ENCODE data around the gene RPLP2.

RPLP2 gene

DNA sequence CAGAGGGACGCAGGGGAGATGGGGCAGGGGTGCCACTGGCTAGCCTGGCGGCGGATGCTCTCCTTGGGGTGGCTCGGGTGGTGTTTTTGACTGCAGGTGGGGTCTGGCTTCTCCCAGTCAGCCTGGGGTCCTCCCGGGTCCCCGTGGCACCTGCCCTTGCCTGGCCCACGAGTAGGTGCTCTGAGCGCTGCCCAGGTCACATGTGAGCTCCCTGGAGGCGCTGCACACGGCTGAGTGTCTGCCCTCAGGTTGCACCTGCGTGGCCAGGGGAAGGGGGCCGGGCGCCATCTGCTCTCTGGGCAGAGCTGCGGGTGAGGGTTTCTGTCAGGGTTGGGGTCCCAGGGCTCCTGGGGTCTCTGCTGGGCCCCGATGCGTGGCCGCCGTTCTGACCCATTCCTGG lies 38.1 kb downstream of the RPLP2 start:
- Histone ChIP-seq H3K9me3 (ENCODE audit: low read length) (no peaks in the 10 kb centered on the region), H3K9ac (ENCODE audit: low read length) (no peak overlapping the region), H3K4me1 (ENCODE audit: insufficient read depth, low read length) (peaks cover 31% of the 10 kb centered on the region), H3K27me3 (ENCODE audit: control insufficient read depth in 1 of 2, insufficient read depth in 2 of 2, low read length in 2 of 2) (peaks cover 0 to 23% of the 10 kb centered on the region in 2 donors), H3K4me3 (ENCODE audit: low read depth in 1 of 2, low read length in 2 of 2) (no peak overlapping the region), H3K27ac (ENCODE audit: low read depth, low read length) (no peak overlapping the region), H3K36me3 (ENCODE audit: insufficient read depth, low read length) (peaks cover 6% of the 10 kb centered on the region)

DNA sequence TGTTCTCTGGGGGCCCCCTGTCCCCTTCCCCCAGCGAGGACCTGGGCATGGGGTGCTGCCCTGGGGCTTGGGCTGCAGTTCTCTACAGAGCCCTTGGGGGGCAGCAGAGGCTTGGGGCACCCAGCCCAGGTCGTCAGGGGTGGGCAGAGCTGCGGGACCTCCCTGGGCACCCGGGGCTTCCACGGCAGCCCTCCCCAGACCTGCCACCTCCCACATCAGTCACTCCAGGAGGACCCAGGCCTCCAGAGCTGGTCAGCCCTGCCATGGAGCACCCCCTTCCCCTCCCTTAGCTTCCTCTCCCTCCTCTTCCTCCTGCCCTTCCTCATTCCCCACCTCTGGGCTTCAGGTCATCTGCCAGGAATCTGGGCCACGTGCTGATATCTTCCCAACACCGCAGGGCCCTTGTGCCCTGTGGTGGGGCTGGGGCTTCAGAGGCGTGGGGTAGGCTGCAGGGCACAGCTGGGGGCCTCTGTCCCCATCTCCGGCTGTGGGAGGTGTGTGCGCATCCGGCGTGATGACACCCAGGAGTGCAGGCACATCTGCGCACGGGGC lies 38.7 kb downstream of the RPLP2 start:
- no peaks in the 10 kb centered on the region for H3K9me3 ChIP-seq (ENCODE audit: low read length)
- peaks cover 31% of the 10 kb centered on the region for H3K4me1 ChIP-seq (ENCODE audit: insufficient read depth, low read length)
- peak overlapping the region in 1 of 2 donors; percentile 14 for H3K4me3 ChIP-seq (ENCODE audit: low read depth in 1 of 2, low read length in 2 of 2)
- no peak overlapping the region for H3K9ac ChIP-seq (ENCODE audit: low read length)
- H3K36me3 ChIP-seq (ENCODE audit: insufficient read depth, low read length): peaks cover 6% of the 10 kb centered on the region
- H3K27ac ChIP-seq (ENCODE audit: low read depth, low read length): no peak overlapping the region
- peaks cover 0 to 23% of the 10 kb centered on the region in 2 donors for H3K27me3 ChIP-seq (ENCODE audit: control insufficient read depth in 1 of 2, insufficient read depth in 2 of 2, low read length in 2 of 2)

DNA sequence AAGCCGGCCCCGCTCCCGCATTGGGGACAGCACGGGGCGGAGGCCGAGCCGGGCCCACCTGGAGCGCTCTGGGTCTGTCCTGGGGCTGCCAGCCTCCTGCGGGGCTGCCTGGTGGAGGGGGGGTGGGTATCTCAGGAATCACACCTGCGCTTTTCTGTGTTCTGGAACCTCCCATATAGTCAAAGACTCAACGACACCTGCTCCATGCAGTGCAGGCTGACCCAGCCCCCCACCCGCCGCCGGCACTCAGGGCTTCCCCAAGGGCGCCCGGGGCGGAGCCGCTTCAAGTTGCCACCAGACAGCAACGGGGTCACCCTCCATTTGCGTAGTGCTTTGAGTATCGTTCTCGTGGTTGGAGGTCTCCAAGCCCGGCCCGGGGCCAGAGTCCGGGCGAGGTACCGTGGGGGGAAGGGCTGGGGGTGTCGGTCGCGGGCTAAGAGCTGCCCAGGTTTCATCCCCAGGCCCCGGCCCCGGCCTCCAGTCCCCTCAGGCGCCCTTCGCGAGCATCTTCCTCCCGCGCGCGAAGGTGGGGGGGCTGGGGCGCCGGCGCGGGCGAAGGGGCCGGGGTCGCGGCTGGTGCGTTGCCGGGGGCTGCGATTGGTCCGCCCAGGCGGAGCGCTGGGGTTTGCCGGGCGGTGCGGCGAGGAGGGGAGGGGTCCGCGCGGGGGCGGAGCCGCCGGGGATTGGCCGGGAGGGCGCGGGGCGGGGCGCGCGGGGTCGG lies 39.5 kb downstream of the RPLP2 start:
- Histone ChIP-seq H3K36me3 (ENCODE audit: insufficient read depth, low read length) (peaks cover 6% of the 10 kb centered on the region), H3K4me3 (ENCODE audit: low read depth in 1 of 2, low read length in 2 of 2) (peak overlapping the region in 1 of 2 donors; percentile 32), H3K9ac (ENCODE audit: low read length) (no peak overlapping the region), H3K27me3 (ENCODE audit: control insufficient read depth in 1 of 2, insufficient read depth in 2 of 2, low read length in 2 of 2) (peaks cover 0 to 23% of the 10 kb centered on the region in 2 donors), H3K9me3 (ENCODE audit: low read length) (no peaks in the 10 kb centered on the region), H3K4me1 (ENCODE audit: insufficient read depth, low read length) (peaks cover 24% of the 10 kb centered on the region), H3K27ac (ENCODE audit: low read depth, low read length) (no peak overlapping the region)

GRCh38 chr11:849951-850774 lies 40.4 kb downstream of the RPLP2 start:
- H3K27me3 ChIP-seq (ENCODE audit: control insufficient read depth in 1 of 2, insufficient read depth in 2 of 2, low read length in 2 of 2): peaks cover 0 to 23% of the 10 kb centered on the region in 2 donors
- peaks cover 6% of the 10 kb centered on the region for H3K36me3 ChIP-seq (ENCODE audit: insufficient read depth, low read length)
- H3K4me3 ChIP-seq (ENCODE audit: low read depth in 1 of 2, low read length in 2 of 2): peak overlapping the region in 1 of 2 donors; percentile 27
- peaks cover 16% of the 10 kb centered on the region for H3K4me1 ChIP-seq (ENCODE audit: insufficient read depth, low read length)
- no peak overlapping the region for H3K9ac ChIP-seq (ENCODE audit: low read length)
- no peak overlapping the region for H3K27ac ChIP-seq (ENCODE audit: low read depth, low read length)
- no peaks in the 10 kb centered on the region for H3K9me3 ChIP-seq (ENCODE audit: low read length)

DNA sequence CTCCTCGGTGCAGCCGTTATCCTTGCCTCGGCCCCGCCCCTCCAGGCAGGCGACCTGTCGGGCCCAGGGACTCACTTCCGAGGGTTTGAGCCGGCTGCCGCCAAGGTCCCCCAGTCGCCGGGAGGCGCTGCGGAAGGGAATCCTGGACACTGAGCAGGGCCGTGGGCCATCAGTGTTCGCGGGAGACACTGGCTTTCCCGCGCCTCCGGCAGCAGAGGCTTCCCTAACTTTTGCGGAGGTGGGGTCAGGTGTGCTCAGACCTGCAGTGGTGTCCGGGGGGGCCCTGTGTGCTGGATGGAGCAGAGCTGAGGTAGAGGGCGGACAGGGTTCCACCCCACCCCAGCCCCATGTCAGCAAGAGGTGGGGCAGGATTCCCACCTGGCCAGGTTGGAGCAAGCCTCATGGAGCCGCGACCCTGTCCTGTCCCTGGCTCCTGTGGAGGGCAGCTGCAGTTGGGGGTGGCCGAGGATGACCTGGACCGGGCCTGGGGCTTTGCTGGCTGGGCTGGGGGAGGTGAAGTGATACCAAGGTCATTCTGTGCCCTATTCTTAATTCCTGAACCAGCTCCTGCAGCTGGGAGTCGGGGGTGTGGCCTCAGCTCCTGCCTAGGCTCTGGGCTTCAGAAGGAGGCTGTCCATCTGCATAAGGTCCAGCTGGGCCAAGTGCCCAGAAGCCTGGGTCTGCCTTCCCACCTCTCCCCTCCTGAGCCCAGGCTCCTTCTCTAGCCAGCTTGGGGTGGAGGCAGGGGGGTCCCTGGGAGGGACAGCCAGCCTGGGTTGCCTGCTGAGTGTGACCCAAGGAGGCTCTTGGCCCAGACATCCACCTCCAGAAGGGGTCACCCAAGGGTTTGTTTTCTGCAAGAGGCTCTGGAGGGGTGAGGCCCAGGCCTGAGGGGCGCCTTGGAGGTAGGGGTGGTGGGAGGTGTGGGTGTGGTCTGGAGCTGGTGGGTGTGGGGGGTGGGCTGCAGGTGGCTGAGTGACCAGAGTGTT lies 41.3 kb downstream of the RPLP2 start:
- H3K9me3 ChIP-seq (ENCODE audit: low read length): no peaks in the 10 kb centered on the region
- H3K27ac ChIP-seq (ENCODE audit: low read depth, low read length): no peak overlapping the region
- no peak overlapping the region for H3K4me3 ChIP-seq (ENCODE audit: low read depth in 1 of 2, low read length in 2 of 2)
- peaks cover 6% of the 10 kb centered on the region for H3K36me3 ChIP-seq (ENCODE audit: insufficient read depth, low read length)
- peaks cover 14% of the 10 kb centered on the region for H3K4me1 ChIP-seq (ENCODE audit: insufficient read depth, low read length)
- H3K9ac ChIP-seq (ENCODE audit: low read length): no peak overlapping the region
- H3K27me3 ChIP-seq (ENCODE audit: control insufficient read depth in 1 of 2, insufficient read depth in 2 of 2, low read length in 2 of 2): peaks cover 0 to 23% of the 10 kb centered on the region in 2 donors

GRCh38 chr11:852762-853161 lies 43.0 kb downstream of the RPLP2 start:
- no peaks in the 10 kb centered on the region for H3K9me3 ChIP-seq (ENCODE audit: low read length)
- peaks cover 6% of the 10 kb centered on the region for H3K36me3 ChIP-seq (ENCODE audit: insufficient read depth, low read length)
- H3K9ac ChIP-seq (ENCODE audit: low read length): no peak overlapping the region
- H3K27ac ChIP-seq (ENCODE audit: low read depth, low read length): no peak overlapping the region
- peaks cover 14% of the 10 kb centered on the region for H3K4me1 ChIP-seq (ENCODE audit: insufficient read depth, low read length)
- no peak overlapping the region for H3K4me3 ChIP-seq (ENCODE audit: low read depth in 1 of 2, low read length in 2 of 2)
- peaks cover 0 to 22% of the 10 kb centered on the region in 2 donors for H3K27me3 ChIP-seq (ENCODE audit: control insufficient read depth in 1 of 2, insufficient read depth in 2 of 2, low read length in 2 of 2)

DNA sequence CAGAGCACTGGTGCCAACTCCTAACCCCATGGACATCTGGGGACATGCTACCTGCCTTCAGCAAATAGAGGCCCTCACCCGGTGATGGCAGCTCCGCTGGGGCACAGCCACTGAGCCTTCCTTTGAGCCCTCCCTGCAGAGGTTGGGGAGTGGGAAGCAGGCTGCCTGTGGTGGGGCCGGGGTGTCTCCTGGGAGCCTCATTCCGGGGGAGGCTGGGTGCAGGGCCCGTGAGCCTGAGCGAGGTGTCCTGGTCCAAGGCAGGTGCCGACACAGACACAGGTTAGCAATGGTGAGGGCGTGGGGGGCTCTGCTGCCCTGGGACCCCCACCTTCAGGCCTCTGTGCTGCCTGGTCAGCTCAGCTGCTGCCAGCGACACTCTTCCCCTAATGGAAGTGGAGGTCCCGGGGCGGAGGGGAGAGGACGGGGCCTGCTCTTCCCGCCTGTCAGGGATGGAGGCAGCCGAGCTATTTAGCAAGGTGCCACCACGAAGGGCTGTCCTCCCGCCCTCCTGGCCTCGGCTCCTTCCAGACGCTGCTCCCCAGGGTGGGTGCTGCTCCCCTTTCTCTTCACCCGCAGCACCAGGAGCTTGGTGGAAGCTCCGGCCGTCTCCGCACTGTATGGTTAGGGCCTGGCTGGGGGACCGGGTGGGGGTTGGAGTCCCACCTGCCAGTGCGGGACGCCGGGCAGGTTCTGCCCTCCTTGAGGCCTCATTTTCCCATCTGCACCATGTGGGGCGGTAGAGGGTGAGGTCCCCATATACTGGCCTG lies 44.1 kb downstream of the RPLP2 start:
- Histone ChIP-seq H3K9ac (ENCODE audit: low read length) (no peak overlapping the region), H3K27me3 (ENCODE audit: control insufficient read depth in 1 of 2, insufficient read depth in 2 of 2, low read length in 2 of 2) (peaks cover 0 to 14% of the 10 kb centered on the region in 2 donors), H3K4me1 (ENCODE audit: insufficient read depth, low read length) (peaks cover 5% of the 10 kb centered on the region), H3K36me3 (ENCODE audit: insufficient read depth, low read length) (peaks cover 6% of the 10 kb centered on the region), H3K4me3 (ENCODE audit: low read depth in 1 of 2, low read length in 2 of 2) (no peak overlapping the region), H3K27ac (ENCODE audit: low read depth, low read length) (no peak overlapping the region), H3K9me3 (ENCODE audit: low read length) (no peaks in the 10 kb centered on the region)

DNA sequence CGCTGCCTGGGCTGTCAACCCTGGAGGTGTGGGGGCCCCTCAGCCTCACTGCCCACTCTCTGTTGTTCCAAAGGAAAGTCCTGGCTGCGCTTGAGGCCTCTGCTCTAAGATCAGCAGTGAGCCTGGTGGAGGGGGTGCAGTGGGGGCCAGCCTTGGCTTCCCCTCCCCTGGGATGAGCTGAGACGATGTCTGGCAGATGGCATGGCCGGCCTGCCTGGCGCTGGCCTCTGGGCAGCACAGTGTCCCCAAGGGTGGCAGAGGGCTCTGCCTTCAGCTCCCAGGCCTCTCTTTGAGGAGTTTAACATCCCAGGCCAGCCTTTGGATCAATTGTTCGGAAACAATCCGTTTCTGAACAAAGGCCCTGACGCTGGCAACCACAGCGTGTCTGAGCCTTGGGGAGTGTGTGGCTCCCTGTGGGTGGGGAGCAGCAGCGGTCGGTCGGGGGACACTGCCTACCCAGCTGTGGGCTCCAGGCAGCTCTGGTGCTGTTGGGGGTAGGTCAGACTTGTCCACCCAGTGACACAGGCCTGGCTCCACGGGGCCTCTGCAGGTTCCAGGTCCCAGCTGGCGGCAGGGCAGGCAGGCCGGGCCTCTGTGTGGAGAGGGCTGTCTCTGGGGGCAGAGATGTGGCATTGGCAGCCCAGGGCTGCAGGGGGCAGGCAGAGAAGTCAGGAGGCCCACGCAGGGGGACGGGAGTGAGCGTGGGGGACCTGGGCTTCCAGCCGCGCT lies 45.0 kb downstream of the RPLP2 start:
- peaks cover 0 to 9% of the 10 kb centered on the region in 2 donors for H3K27me3 ChIP-seq (ENCODE audit: control insufficient read depth in 1 of 2, insufficient read depth in 2 of 2, low read length in 2 of 2)
- H3K27ac ChIP-seq (ENCODE audit: low read depth, low read length): no peak overlapping the region
- no peaks in the 10 kb centered on the region for H3K9me3 ChIP-seq (ENCODE audit: low read length)
- H3K4me3 ChIP-seq (ENCODE audit: low read depth in 1 of 2, low read length in 2 of 2): no peak overlapping the region
- peaks cover 8% of the 10 kb centered on the region for H3K4me1 ChIP-seq (ENCODE audit: insufficient read depth, low read length)
- H3K36me3 ChIP-seq (ENCODE audit: insufficient read depth, low read length): peaks cover 6% of the 10 kb centered on the region
- no peak overlapping the region for H3K9ac ChIP-seq (ENCODE audit: low read length)

DNA sequence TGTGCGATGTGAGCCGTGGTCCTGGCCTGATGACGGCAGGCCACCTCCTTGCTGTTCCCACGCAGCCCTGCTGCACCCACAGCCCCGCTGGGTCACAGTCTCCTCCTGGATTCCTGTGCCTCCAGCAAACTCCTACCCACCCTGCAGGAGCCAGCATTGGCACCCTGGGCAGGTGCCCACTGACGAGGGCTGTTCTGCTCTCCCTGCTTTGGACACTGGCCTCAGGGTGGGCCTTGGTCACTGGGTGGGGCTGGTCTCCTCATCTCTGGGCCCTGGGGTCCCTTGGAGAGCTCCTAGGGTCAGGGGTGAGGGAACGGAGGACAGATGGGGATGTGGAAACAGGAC lies 45.5 kb downstream of the RPLP2 start:
- H3K9me3 ChIP-seq (ENCODE audit: low read length): no peaks in the 10 kb centered on the region
- H3K27ac ChIP-seq (ENCODE audit: low read depth, low read length): no peak overlapping the region
- peaks cover 6% of the 10 kb centered on the region for H3K36me3 ChIP-seq (ENCODE audit: insufficient read depth, low read length)

GRCh38 chr11:855796-856195 lies 46.0 kb downstream of the RPLP2 start:
- no peak overlapping the region for H3K4me3 ChIP-seq (ENCODE audit: low read depth in 1 of 2, low read length in 2 of 2)
- H3K4me1 ChIP-seq (ENCODE audit: insufficient read depth, low read length): peaks cover 18% of the 10 kb centered on the region
- H3K27me3 ChIP-seq (ENCODE audit: control insufficient read depth in 1 of 2, insufficient read depth in 2 of 2, low read length in 2 of 2): peaks cover 0 to under 1% of the 10 kb centered on the region in 2 donors
- no peaks in the 10 kb centered on the region for H3K9me3 ChIP-seq (ENCODE audit: low read length)
- H3K36me3 ChIP-seq (ENCODE audit: insufficient read depth, low read length): peaks cover 6% of the 10 kb centered on the region
- no peak overlapping the region for H3K27ac ChIP-seq (ENCODE audit: low read depth, low read length)
- no peak overlapping the region for H3K9ac ChIP-seq (ENCODE audit: low read length)

More for the DNA sequence above, 45.5 kb downstream of the RPLP2 start:
- Histone ChIP-seq H3K4me3 (ENCODE audit: low read depth in 1 of 2, low read length in 2 of 2) (no peak overlapping the region), H3K9ac (ENCODE audit: low read length) (no peak overlapping the region), H3K27me3 (ENCODE audit: control insufficient read depth in 1 of 2, insufficient read depth in 2 of 2, low read length in 2 of 2) (peaks cover 0 to 5% of the 10 kb centered on the region in 2 donors), H3K4me1 (ENCODE audit: insufficient read depth, low read length) (peaks cover 13% of the 10 kb centered on the region)
